Measurements from ENCODE around the gene TPGS2. TPM values are rescaled to one million over a fixed set of nuclear protein-coding genes. Genes with fewer than 3 reads are reported as not detected.
"Not testable (repeated sequence)": the region's sequence is repeated elsewhere in the genome, so short reads cannot be mapped to it uniquely, and the experiment has no call there.

Gene TPGS2
- 65.2 TPM for total RNA-seq
- long read RNA-seq, full-length matches to known transcripts: 67 of 87 reads
- long read RNA-seq, partial matches to known transcripts: 2 of 87 reads
- long read RNA-seq, other reads (novel, unspliced or antisense): 18 of 87 reads

GRCh38 chr18:36828630-36829361, at the start of gene TPGS2, which contains the start of gene KIAA1328:
TPGS2 (minus strand) TSS chr18:36829002; CDS start chr18:36828767, 235 bp downstream.
KIAA1328 (plus strand) TSS chr18:36829127; CDS start chr18:36829139, 12 bp downstream.
- Histone ChIP-seq H3K4me1 (peaks cover 23% of the 10 kb centered on the region), H3K36me3 (no peaks in the 10 kb centered on the region), H3K4me3 (peak within 1 kb of the TSS; percentile 89), H3K27me3 (ENCODE audit: low read depth) (no peaks in the 10 kb centered on the region), H3K27ac (peak within 1 kb of the TSS; percentile 87), H3K9me3 (no peaks in the 10 kb centered on the region)
- ATAC-seq: peak; percentile 98
- intact Hi-C loops (cut with DNase I): no loop called here
- TF ChIP-seq CTCF (IDR thresholded peaks at IDR 0.05): peak; percentile 56
- peak; percentile 91 for DNase-seq

- intact Hi-C loops (cut with DNase I); H3K27ac ChIP-seq; ATAC-seq: not testable (repeated sequence)
These were observed 45.0 kb upstream of the TPGS2 start for GRCh38 chr18:36873826-36874225.

GRCh38 chr18:36872329-36872728, 43.5 kb upstream of the TPGS2 start:
- no peak overlapping the region for H3K4me3 ChIP-seq
- intact Hi-C loops (cut with DNase I): no loop called here
- no peak overlapping the region for H3K27ac ChIP-seq
- ATAC-seq (no peak), DNase-seq (no peak)
- no peaks in the 10 kb centered on the region for H3K36me3 ChIP-seq
- H3K9me3 ChIP-seq: no peaks in the 10 kb centered on the region
- H3K27me3 ChIP-seq (ENCODE audit: low read depth): no peaks in the 10 kb centered on the region
- TF ChIP-seq CTCF (IDR thresholded peaks at IDR 0.05): no peak
- H3K4me1 ChIP-seq: no peaks in the 10 kb centered on the region

More at GRCh38 chr18:36873826-36874225, 45.0 kb upstream of the TPGS2 start:
- DNase-seq; H3K36me3 ChIP-seq; H3K27me3 ChIP-seq (ENCODE audit: low read depth); H3K4me1 ChIP-seq; H3K9me3 ChIP-seq; H3K4me3 ChIP-seq: not testable (repeated sequence)

- Histone ChIP-seq H3K4me1 (no peaks in the 10 kb centered on the region), H3K9me3 (no peaks in the 10 kb centered on the region), H3K27ac (no peak overlapping the region), H3K4me3 (no peak overlapping the region), H3K27me3 (ENCODE audit: low read depth) (no peaks in the 10 kb centered on the region), H3K36me3 (no peaks in the 10 kb centered on the region)
- intact Hi-C loops (cut with DNase I): no loop called here
- TF ChIP-seq CTCF (IDR thresholded peaks at IDR 0.05): no peak
- no peak for ATAC-seq
- no peak for DNase-seq
These were observed 43.0 kb upstream of the TPGS2 start for GRCh38 chr18:36871801-36872200.

GRCh38 chr18:36867056-36867455, 38.3 kb upstream of the TPGS2 start:
- TF ChIP-seq CTCF (IDR thresholded peaks at IDR 0.05): no peak
- no peaks in the 10 kb centered on the region for H3K9me3 ChIP-seq
- DNase-seq (no peak), ATAC-seq (no peak)
- H3K27ac ChIP-seq: no peak overlapping the region
- intact Hi-C loops (cut with DNase I): no loop called here
- H3K36me3 ChIP-seq: no peaks in the 10 kb centered on the region
- H3K4me1 ChIP-seq: no peaks in the 10 kb centered on the region
- no peak overlapping the region for H3K4me3 ChIP-seq
- no peaks in the 10 kb centered on the region for H3K27me3 ChIP-seq (ENCODE audit: low read depth)

- no peaks in the 10 kb centered on the region for H3K27me3 ChIP-seq (ENCODE audit: low read depth)
- DNase-seq: no peak
- H3K4me1 ChIP-seq: no peaks in the 10 kb centered on the region
- H3K9me3 ChIP-seq: no peaks in the 10 kb centered on the region
- no peaks in the 10 kb centered on the region for H3K36me3 ChIP-seq
- no peak overlapping the region for H3K27ac ChIP-seq
- no peak overlapping the region for H3K4me3 ChIP-seq
- intact Hi-C loops (cut with DNase I): no loop called here
- no peak for TF ChIP-seq CTCF (IDR thresholded peaks at IDR 0.05)
- ATAC-seq: no peak
These were observed 33.4 kb upstream of the TPGS2 start for GRCh38 chr18:36862182-36862581.

Measured in lower lobe of right lung (tissue), 2 donors.